GM19193 (cell line): ENCODE results near the gene PSMD1.

ENCODE experiments used
- POLR2A ChIP-seq: IDR thresholded peaks from 4 replicates; pipeline ENCODE4 v1.6.1; 2011; ENCODE audit not compliant: insufficient read depth, insufficient read length; ENCODE audit errors: extremely low read depth

The PSMD1 gene

GRCh38 chr2:231207734-231208133, 151.1 kb downstream of the PSMD1 start:
- TF ChIP-seq POLR2A, result no peak

- no peak for TF ChIP-seq POLR2A
These were observed 154.1 kb downstream of the PSMD1 start for GRCh38 chr2:231210782-231211181.

- no peak for TF ChIP-seq POLR2A
These were observed 154.8 kb downstream of the PSMD1 start for GRCh38 chr2:231211486-231211885.

GRCh38 chr2:231212329-231212845, 155.7 kb downstream of the PSMD1 start:
- TF ChIP-seq POLR2A, result no peak

GRCh38 chr2:231213931-231214642, 157.4 kb downstream of the PSMD1 start:
- TF ChIP-seq POLR2A, result no peak

GRCh38 chr2:231218366-231218765, 161.7 kb downstream of the PSMD1 start:
- TF ChIP-seq POLR2A, result no peak

GRCh38 chr2:231219289-231219688, 162.6 kb downstream of the PSMD1 start:
- no peak for TF ChIP-seq POLR2A

GRCh38 chr2:231221761-231222160, 165.1 kb downstream of the PSMD1 start:
- TF ChIP-seq POLR2A, result no peak
